ENCODE results near the gene IFNB1.

Gene IFNB1

DNA sequence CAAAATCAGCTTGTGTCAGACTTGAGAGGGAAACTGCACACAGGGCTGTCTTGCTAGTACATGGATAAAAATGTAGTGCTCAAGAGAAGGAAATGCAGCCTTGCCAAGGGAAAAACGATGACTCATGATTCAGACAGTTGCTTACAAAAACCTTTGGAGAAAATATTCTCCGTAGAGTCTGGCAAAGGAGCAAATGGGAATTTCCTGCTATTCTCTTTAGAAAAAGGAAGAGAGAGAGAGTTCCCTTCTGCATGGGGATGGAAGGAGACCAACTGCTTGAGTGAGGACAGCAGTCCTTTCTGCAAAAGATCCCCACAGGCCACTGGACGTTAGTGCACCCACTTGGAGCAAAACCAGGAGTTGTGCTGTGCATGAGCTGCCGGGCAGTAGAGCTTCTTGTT is 7.6 kb downstream of the IFNB1 start:
- DNase-seq (ENCODE audit: low spot score), result no peak

DNA sequence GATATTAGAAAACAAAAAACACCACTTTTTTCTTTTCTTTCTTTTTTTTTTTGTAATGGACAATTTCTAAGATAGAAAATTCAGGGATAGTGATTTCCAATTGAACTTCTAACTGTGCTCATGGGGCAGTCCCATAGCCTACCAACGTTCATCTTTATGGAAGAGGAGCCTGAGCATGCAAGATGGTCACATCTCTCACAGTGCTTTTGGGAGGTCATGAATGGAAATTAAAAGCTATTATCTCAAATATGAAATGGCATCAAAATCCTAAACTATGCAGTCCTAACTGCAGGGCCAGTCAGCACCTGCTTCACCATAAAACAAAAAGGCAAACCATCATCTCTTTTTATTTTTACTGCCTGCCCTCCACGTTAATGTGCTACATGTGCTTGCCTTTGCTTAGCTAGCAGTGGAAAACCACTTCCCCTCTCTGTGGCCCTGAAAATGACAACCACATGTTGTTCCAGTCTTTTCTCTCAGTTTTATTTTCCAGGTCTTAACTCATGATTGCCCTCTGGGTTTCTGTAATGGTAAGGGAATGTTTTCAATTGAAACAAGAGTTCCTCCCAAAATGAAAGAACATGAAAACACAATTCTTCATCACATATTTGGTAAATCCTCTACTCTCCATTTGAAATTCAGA is 16.7 kb downstream of the IFNB1 start:
- no peak for DNase-seq (ENCODE audit: low spot score)

DNA sequence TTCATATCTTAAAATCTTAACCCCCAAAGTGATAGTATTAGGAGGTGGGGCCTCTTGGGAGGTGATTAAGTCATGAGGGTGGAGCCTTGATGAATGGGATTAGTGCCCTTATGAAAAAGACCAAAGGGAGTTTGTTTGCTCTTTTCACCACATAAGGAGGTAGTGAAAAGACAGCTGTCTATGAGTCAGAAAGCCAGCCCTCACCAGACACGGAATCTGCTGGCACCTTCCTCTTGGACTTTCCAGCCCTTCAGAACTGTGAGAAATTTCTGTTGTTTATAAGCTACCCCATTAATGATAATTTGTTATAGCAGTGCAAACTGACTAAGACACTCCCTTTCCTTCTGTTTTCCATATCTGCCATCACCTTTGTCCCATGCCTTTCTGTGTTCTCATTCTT is 20.8 kb downstream of the IFNB1 start:
- no peak for DNase-seq (ENCODE audit: low spot score)

DNA sequence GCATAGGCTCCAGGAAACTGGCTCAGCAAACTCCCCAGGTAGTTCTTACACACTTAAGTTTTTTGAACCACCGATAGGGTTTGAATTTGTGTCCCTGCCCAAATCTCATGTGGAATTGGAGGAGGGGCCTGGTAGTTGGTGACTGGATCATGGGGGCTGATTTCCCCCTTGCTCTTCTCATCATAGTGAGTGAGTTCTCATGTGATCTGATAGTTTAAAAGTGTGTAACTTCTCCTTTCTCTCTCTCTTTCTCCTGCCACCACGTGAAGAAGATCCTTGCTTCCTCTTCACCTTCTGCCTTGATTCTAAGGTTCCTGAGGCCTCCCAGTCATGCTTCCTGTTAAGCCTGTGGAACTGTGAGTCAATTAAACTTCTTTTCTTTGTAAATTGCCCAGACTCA is 23.9 kb downstream of the IFNB1 start:
- DNase-seq (ENCODE audit: low spot score), result no peak

- no peak for DNase-seq (ENCODE audit: low spot score)
Observed at GRCh38 chr9:21047281-21047691, 30.5 kb downstream of the IFNB1 start.

- no peak for DNase-seq (ENCODE audit: low spot score)
Observed at GRCh38 chr9:21043841-21044240, 33.9 kb downstream of the IFNB1 start.

GRCh38 chr9:21042466-21042865 is 35.3 kb downstream of the IFNB1 start:
- DNase-seq (ENCODE audit: low spot score), result no peak

- no peak for DNase-seq (ENCODE audit: low spot score)
Observed at GRCh38 chr9:21039302-21039701, 38.4 kb downstream of the IFNB1 start.

GRCh38 chr9:21037278-21037677 is 40.5 kb downstream of the IFNB1 start:
- no peak for DNase-seq (ENCODE audit: low spot score)

DNA sequence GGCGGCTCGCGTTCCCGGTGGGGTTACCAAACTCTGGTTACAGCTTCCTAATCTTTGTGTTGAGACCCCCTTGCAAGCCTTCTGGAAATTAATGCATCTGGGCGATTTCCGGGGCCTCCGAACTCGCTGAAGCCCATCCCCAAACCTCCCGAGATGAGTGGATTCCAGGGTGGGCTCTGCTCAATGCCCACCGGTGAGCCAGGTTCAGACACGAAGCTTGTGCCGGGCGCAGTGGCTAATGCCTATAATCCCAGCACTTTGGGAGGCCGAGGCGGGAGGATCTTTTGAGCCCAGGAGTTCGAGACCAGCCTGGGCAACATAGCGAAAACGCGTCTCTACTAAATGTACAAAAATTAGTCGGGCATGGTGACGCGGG is 45.9 kb downstream of the IFNB1 start:
- no peak for DNase-seq (ENCODE audit: low spot score)

- peak; percentile 71 for DNase-seq (ENCODE audit: low spot score)
Observed at GRCh38 chr9:21031091-21031807, 46.5 kb downstream of the IFNB1 start, which contains the start of gene HACD4. TSS of gene HACD4 (minus strand) at chr9:21031640. CDS start at chr9:21031590, 50 bp downstream.

GRCh38 chr9:21030389-21031035 is 47.2 kb downstream of the IFNB1 start:
- no peak for DNase-seq (ENCODE audit: low spot score)

DNA sequence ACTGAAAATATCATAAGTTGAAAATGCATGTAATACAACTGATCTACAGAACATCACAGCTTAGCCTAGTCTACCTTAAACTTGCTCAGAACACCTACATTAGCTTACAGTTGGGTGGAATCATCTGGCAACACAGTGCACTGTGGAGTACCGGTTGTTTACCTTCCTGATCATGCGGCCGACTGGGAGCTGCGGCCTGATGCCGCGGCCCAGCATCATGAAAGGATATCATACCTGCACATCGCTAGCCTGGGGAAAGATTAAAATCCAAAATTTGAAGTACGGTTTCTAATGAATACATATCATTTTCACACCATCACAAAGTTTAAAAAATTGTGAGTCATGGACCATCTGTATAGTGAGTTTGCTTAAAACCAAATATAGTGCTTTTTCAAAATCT is 48.1 kb downstream of the IFNB1 start:
- no peak for DNase-seq (ENCODE audit: low spot score)

DNA sequence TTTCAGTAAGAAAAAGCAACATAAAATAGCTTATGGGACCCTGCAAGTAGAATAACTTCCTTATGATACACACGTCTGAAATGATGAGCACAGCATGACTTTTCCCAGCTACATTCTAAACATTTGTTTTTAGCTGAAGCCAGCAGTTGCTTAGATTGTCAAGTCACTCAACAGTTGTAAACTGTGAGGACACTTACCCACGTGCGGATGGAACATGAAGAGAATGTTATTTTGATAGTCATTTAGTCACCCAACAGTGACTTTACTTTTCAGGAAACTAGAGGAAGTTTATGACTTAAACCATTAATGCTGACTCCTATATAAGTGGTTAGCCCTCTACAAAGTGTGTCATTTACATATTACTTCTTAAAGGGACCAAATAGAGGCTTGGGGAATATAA is 49.3 kb downstream of the IFNB1 start:
- DNase-seq (ENCODE audit: low spot score), result no peak

GRCh38 chr9:21027295-21027694 is 50.4 kb downstream of the IFNB1 start:
- no peak for DNase-seq (ENCODE audit: low spot score)
